Endothelial cell of umbilical vein (primary cell): ENCODE results near the gene NDUFA11.

Source experiments
- CTCF ChIP-seq, 2 donors: IDR thresholded peaks; 1 replicate in 1 of 2; 2 replicates in 1 of 2; pipeline ENCODE4 v1.5.1; 2011; ENCODE audit warnings: low read length in 2 of 2, mild to moderate bottlenecking in 2 of 2, moderate library complexity in 2 of 2, control low read depth in 1 of 2, inconsistent platforms in 1 of 2, low read depth in 1 of 2; ENCODE audit not compliant: insufficient read depth in 1 of 2; ENCODE audit errors: extremely low read depth in 1 of 2
- POLR2A ChIP-seq: IDR thresholded peaks from 2 replicates; pipeline ENCODE4 v1.6.1; 2012; ENCODE audit warnings: low read depth, mild to moderate bottlenecking, control low read depth, low read length

- TF ChIP-seq CTCF (IDR thresholded peaks at IDR 0.05; ENCODE audit: extremely low read depth in 1 of 2, insufficient read depth in 1 of 2, low read depth in 1 of 2, low read length in 2 of 2) (no peak), POLR2A (no peak)
Measured at GRCh38 chr19:5851302-5851701, 52.3 kb downstream of the NDUFA11 start, which contains the start of gene FUT3.
